HCT116 (cell line): ENCODE results near the gene PLEKHA4.

ENCODE experiments used
- ATF3 ChIP-seq: IDR thresholded peaks from 2 replicates; pipeline ENCODE4 v1.6.1; 2012
- CTCF ChIP-seq, 3 experiments: fragments of 200-600 bp in 1 of 3; sonication (generic) in 1 of 3; IDR thresholded peaks in 2 of 3; conservative IDR thresholded peaks in 1 of 3; 2 replicates each; pipeline ENCODE4 v1.5.1; 2012 to 2017; ENCODE audit warnings: low read depth in 2 of 3, low read length in 2 of 3, antibody characterized with exemption in 1 of 3, borderline replicate concordance in 1 of 3, control low read depth in 1 of 3, mild to moderate bottlenecking in 1 of 3, mixed read lengths in 1 of 3, mixed run types in 1 of 3, moderate library complexity in 1 of 3; ENCODE audit not compliant: insufficient read depth in 1 of 3
- EZH2 ChIP-seq: fragments of 200-600 bp; sonication (generic); IDR thresholded peaks from 2 replicates; pipeline ENCODE4 v1.6.1; 2017; ENCODE audit warnings: antibody characterized with exemption, mixed run types
- EZH2phosphoT487 ChIP-seq: fragments of 200-600 bp; IDR thresholded peaks from 2 replicates; pipeline ENCODE4 v1.6.1; 2018; ENCODE audit warnings: antibody characterized with exemption, borderline replicate concordance
- MAX ChIP-seq: IDR thresholded peaks from 2 replicates; pipeline ENCODE4 v1.6.1; 2012
- POLR2A ChIP-seq: IDR thresholded peaks from 2 replicates; pipeline ENCODE4 v1.7.0; 2011; ENCODE audit warnings: borderline replicate concordance; ENCODE audit not compliant: insufficient read depth, insufficient read length; ENCODE audit errors: extremely low read depth
- POLR2AphosphoS5 ChIP-seq: IDR thresholded peaks from 2 replicates; pipeline ENCODE4 v1.6.1; 2011; ENCODE audit warnings: mild to moderate bottlenecking, low read depth, low read length, moderate library complexity
- SIN3A ChIP-seq: IDR thresholded peaks from 2 replicates; pipeline ENCODE4 v1.6.1; 2012; ENCODE audit warnings: low read depth
- SP1 ChIP-seq: IDR thresholded peaks from 2 replicates; pipeline ENCODE4 v1.6.1; 2012; ENCODE audit warnings: low read depth
- SRF ChIP-seq: IDR thresholded peaks from 2 replicates; pipeline ENCODE4 v1.6.1; 2012; ENCODE audit warnings: low read depth
- YY1 ChIP-seq: IDR thresholded peaks from 2 replicates; pipeline ENCODE4 v1.6.1; 2011; ENCODE audit warnings: low read length, low read depth, moderate library complexity, mild to moderate bottlenecking; ENCODE audit not compliant: insufficient replicate concordance; ENCODE audit errors: extremely low read depth
- ZFX ChIP-seq: fragments of 450-650 bp; IDR thresholded peaks from 2 replicates; pipeline ENCODE4 v1.6.1; 2017
- ZNF274 ChIP-seq: fragments of 200-500 bp; sonication (Bioruptor generic); IDR thresholded peaks from 2 replicates; pipeline ENCODE4 v1.6.1; 2014; ENCODE audit warnings: mild to moderate bottlenecking, low read depth, low read length, inconsistent platforms

GRCh38 chr19:48883726-48884125 is 15.3 kb upstream of the PLEKHA4 start:
- TF ChIP-seq CTCF (IDR thresholded peaks at IDR 0.05 in 2 of 3, conservative IDR thresholded peaks at IDR 0.05 in 1 of 3; ENCODE audit: borderline replicate concordance in 1 of 3, insufficient read depth in 1 of 3, low read depth in 2 of 3, low read length in 2 of 3) (no peak), SIN3A (no peak), SRF (no peak), ZFX (no peak), EZH2phosphoT487 (no peak), SP1 (no peak), POLR2A (no peak), ATF3 (no peak), YY1 (no peak), MAX (no peak), ZNF274 (no peak), EZH2 (no peak), POLR2AphosphoS5 (no peak)
